Erythroblast (primary cell): Measurements from ENCODE around the gene TEX38.

Source experiments
- DNase-seq, 2 experiments: peaks; one replicate each; lab custom pipeline; 2025; lab: John Stamatoyannopoulos, UW
- GATA1 ChIP-seq: IDR thresholded peaks from 2 replicates; pipeline ENCODE4 v1.6.1; 2011; ENCODE audit warnings: low read depth, mild to moderate bottlenecking, control low read depth, low read length, moderate library complexity
- POLR2A ChIP-seq: IDR thresholded peaks from 2 replicates; pipeline ENCODE4 v1.6.1; 2011; ENCODE audit warnings: mild to moderate bottlenecking, low read length

Gene TEX38

GRCh38 chr1:46671554-46671953, at the start of gene TEX38:
Gene TEX38, plus strand, starts transcription at chr1:46671854. Its CDS starts 81 bp downstream, at chr1:46671935.
- TF ChIP-seq GATA1 (no peak), POLR2A (no peak)
- DNase-seq = no peak

GRCh38 chr1:46621930-46622329, 49.7 kb upstream of the TEX38 start:
- no peak for DNase-seq
- TF ChIP-seq POLR2A (no peak), GATA1 (no peak)

DNA sequence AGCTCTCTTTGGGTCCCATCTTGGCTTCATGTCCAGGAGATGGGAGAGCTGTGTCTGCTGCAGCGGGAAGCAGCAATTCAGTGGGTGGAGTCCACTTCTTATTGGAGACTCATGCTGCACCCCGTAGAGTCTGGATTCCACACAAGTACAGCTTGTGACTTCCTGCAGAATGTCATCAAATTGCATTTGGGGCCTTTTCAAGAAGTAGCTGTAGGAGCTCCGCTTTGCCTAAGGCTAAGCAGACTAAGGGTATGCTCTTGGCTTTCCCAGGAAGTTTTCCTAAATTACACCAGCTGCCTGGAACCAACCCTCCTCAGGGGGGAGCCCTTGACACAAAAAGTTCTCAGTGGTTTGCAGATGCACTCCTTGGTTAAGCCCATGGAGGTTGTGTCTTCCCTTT, 49.3 kb upstream of the TEX38 start:
- DNase-seq = peak; percentile 27 to 63
- TF ChIP-seq POLR2A (no peak), GATA1 (no peak)

DNA sequence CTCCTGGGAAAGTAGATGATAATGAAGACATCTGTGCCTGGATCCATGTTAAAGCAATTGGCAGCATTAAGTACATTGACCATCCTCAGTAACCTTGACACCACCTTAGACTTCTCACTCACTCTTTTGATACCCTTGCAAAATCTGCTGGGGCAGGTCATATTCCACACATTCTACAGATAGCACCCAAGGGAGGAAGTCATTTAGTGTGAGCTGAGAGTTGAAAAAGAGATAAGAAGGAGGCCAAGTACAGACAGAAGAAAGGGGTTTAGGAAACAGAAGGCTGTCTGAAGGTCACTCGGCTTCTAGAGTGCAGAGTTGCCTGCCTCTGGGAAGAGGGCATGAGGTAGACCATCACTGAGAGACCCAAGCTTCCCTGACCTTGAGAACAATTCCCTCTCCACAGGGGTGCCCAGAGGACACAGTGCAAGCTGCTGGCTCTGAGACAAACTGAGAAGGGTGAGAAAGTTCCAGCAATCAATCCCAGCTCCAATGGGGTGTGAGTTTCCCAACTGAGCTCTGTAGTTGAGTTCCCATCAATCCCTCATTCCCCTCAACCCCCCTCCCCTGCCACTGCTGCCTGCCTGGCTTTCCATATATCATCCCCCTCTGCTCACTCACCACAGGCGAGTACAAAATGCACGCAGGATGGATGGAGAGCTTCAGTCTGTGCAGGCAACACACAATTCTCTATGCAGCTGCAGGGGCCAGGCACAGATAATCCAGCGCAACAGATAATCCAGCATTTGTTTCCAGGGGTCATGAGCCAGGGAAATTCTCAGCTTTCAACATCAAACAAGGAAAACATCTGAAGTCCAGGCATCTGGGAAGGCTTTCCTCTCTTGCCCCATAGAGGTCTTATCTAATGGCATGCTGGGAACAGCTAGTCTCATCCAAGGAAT, 47.7 kb upstream of the TEX38 start:
- TF ChIP-seq POLR2A = no peak
- TF ChIP-seq GATA1 = no peak
- DNase-seq = no peak

- TF ChIP-seq GATA1 (no peak), POLR2A (no peak)
- no peak for DNase-seq
Observed at GRCh38 chr1:46630719-46631118, 40.9 kb upstream of the TEX38 start.

- DNase-seq = no peak
- TF ChIP-seq POLR2A = no peak
- no peak for TF ChIP-seq GATA1
Observed at GRCh38 chr1:46635205-46635604, 36.4 kb upstream of the TEX38 start.

DNA sequence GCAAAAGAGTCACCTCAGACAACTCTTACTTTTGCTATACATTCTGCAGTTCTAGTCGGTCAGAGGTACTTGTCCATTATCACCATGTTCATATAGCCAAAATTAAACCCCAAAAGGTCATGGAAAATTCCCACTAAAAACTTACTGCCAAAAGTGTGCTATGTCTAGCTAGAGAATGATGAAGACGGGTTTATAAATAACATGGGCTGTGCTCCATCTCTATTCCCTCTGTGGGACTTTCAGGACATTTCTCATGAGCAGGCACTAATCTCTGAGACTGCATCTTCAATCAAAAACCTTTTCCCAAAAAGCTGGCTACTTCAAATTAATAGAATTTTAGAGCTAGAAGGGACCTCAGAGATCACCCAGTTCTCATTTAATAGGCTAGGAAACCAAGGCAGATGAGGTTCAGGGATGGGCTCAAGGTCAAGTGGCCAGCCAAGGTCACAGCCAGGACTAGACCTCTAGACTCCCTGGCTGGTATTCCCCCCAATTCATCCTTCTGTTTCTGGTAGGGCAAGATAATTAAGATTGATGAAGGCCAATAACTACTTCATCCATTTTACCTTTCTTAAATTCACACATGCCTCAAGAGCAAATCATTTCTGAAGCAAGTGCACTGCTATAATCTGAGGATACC, 34.1 kb upstream of the TEX38 start:
- DNase-seq = no peak
- no peak for TF ChIP-seq POLR2A
- TF ChIP-seq GATA1 = no peak

GRCh38 chr1:46638921-46639320, 32.7 kb upstream of the TEX38 start:
- no peak for DNase-seq
- TF ChIP-seq POLR2A = no peak
- TF ChIP-seq GATA1 = no peak

- TF ChIP-seq POLR2A (no peak), GATA1 (no peak)
- no peak for DNase-seq
Observed at GRCh38 chr1:46639547-46639946, 32.1 kb upstream of the TEX38 start.

DNA sequence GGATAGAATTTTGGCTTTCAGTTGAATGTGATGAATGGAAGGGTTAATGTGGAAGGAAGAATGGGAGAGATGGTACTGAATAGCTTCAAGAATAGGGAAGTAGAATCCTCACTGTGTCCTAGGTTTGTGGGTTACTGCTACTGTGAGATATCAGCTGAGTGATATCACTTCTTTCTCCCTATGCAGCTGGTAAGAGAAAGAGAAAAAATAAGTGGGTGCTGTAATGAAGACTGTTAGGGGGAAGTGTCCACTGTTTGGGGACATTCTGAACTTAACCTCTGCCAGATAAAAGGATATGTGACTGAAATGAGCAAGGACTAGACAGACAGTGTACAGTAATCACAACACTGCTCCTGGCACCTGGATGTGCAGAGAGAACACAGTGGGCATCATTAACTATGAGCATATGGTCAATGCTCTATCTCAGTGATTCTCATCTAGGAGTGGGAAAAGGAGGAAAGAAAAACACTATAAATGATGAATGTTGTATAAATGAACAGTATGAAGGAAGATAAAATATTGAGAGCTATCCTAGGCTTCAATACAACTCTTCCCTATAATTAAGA, 29.5 kb upstream of the TEX38 start:
- no peak for TF ChIP-seq POLR2A
- no peak for TF ChIP-seq GATA1
- no peak for DNase-seq

DNA sequence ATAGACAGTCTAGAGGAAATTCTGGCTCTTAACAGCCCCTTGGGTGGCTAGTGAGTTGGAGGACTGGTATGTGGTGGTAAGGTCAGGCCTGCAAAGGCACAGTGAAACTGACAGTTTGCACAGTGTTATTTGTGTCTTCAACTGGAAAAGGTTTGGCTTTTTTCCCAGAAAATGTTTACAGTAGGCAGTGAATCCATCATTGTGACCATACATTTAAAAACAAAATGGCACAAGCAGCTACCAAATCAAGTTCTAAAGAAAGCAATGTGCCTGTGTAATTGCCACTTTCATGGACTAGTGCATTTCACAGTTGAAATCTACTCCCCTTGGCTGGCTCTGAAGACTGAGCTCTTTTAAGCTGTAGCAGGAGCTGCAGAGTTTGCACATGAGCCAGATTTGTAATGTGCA, 28.3 kb upstream of the TEX38 start:
- DNase-seq = no peak
- no peak for TF ChIP-seq GATA1
- TF ChIP-seq POLR2A = no peak

GRCh38 chr1:46645815-46646214, 25.8 kb upstream of the TEX38 start:
- TF ChIP-seq GATA1 (no peak), POLR2A (no peak)
- DNase-seq = no peak

GRCh38 chr1:46646331-46646730, 25.3 kb upstream of the TEX38 start:
- TF ChIP-seq GATA1 (no peak), POLR2A (no peak)
- DNase-seq = no peak

DNA sequence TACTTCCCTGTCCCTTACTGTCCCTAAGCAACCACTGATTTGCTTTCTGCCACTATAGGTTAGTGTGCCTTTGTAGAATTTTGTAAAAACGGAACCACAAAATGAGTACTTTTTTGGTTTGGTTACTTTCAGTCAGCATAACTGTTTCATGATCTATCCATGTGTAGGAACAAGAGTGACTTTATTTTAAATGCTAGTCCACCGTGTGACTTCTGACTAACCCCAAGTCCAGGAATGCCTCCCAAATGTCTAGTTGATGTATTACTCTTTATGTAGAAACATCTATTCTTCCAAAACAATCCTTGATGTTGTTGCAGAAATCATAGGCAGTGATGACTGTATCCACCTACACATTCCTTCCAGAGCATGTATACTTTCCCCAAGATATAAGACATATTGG, 24.8 kb upstream of the TEX38 start:
- TF ChIP-seq GATA1 = no peak
- no peak for TF ChIP-seq POLR2A
- DNase-seq = no peak

DNA sequence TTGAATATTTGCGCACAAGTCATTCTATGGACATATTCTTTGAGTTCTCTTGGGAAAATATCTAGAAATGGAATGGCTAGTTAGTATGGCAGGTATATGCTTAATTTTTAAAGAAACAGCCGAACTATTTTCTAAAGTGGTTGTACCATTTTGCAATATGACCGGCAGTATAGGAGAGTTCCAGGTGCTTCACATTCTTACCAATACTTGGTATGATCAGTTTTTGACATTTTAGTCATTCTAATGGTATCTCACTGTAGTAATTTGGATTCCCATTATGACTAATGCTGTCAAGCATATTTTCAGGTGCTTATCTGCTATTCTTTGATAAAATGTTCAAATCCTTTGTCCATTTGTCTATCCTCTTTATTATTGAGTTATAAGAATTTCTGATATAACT, 24.0 kb upstream of the TEX38 start:
- TF ChIP-seq POLR2A = no peak
- TF ChIP-seq GATA1 = no peak
- DNase-seq = no peak

GRCh38 chr1:46649764-46650163, 21.9 kb upstream of the TEX38 start:
- TF ChIP-seq POLR2A (no peak), GATA1 (no peak)
- no peak for DNase-seq
